Neural progenitor cell (in vitro differentiated cells): ENCODE results near the gene HRCT1. TPM values are rescaled to one million over a fixed set of nuclear protein-coding genes. Genes with fewer than 3 reads are reported as not detected.
A peak's percentile ranks its signal among the peaks of the same experiment; 100 is the strongest.

ENCODE experiments used
- DNase-seq: peaks from one replicate; pipeline ENCODE4 v3.0.0-alpha.2; 2016; ENCODE audit warnings: low spot score
- H2AFZ ChIP-seq: fragments of 200-600 bp; sonication (generic); replicated peaks from 2 replicates; pipeline ENCODE4 v1.6.1; 2016; ENCODE audit warnings: antibody characterized with exemption
- H3F3A ChIP-seq: fragments of 200-600 bp; sonication (generic); 2 replicates; pipeline ENCODE4 v1.6.1; 2016; ENCODE audit warnings: antibody characterized with exemption, low read depth
- H3K27ac ChIP-seq: fragments of 200-600 bp; sonication (generic); 2 replicates; pipeline ENCODE4 v1.5.1; 2016; ENCODE audit warnings: mild to moderate bottlenecking
- H3K27me3 ChIP-seq: fragments of 200-600 bp; sonication (generic); 2 replicates; pipeline ENCODE4 v1.6.1; 2016; ENCODE audit warnings: mild to moderate bottlenecking, moderate library complexity
- H3K36me3 ChIP-seq: fragments of 200-600 bp; sonication (generic); 2 replicates; pipeline ENCODE4 v1.5.1; 2016
- H3K4me1 ChIP-seq: fragments of 200-600 bp; sonication (generic); 2 replicates; pipeline ENCODE4 v1.6.1; 2016; ENCODE audit warnings: mixed run types
- H3K4me2 ChIP-seq: fragments of 200-600 bp; sonication (generic); 2 replicates; pipeline ENCODE4 v1.6.1; 2016
- H3K4me3 ChIP-seq: fragments of 200-600 bp; sonication (generic); 2 replicates; pipeline ENCODE4 v1.5.1; 2016
- H3K79me2 ChIP-seq: fragments of 200-600 bp; sonication (generic); 2 replicates; pipeline ENCODE4 v1.6.1; 2016; ENCODE audit warnings: low read depth
- H3K9ac ChIP-seq: fragments of 200-600 bp; sonication (generic); 2 replicates; pipeline ENCODE4 v1.6.1; 2016
- H3K9me3 ChIP-seq: fragments of 200-600 bp; sonication (generic); 2 replicates; pipeline ENCODE4 v1.5.1; 2016; ENCODE audit warnings: low read depth
- H4K20me1 ChIP-seq: fragments of 200-600 bp; sonication (generic); 2 replicates; pipeline ENCODE4 v1.6.1; 2016; ENCODE audit warnings: low read depth
- H3K27ac Mint-ChIP-seq: 3 replicates; pipeline ENCODE4 v1.8.0; 2021; ENCODE audit warnings: mixed read lengths
- H3K27me3 Mint-ChIP-seq: 2 replicates; pipeline ENCODE4 v1.8.0; 2022; ENCODE audit warnings: low read depth, mild to moderate bottlenecking, inconsistent platforms, moderate library complexity, mixed read lengths; ENCODE audit not compliant: insufficient read depth
- H3K36me3 Mint-ChIP-seq: 3 replicates; pipeline ENCODE4 v1.8.0; 2021; ENCODE audit warnings: mixed read lengths
- H3K4me1 Mint-ChIP-seq: 3 replicates; pipeline ENCODE4 v1.8.0; 2021; ENCODE audit warnings: mixed read lengths
- H3K4me3 Mint-ChIP-seq: 3 replicates; pipeline ENCODE4 v1.8.0; 2021; ENCODE audit warnings: mild to moderate bottlenecking, moderate library complexity, mixed read lengths
- H3K9me3 Mint-ChIP-seq: 3 replicates; pipeline ENCODE4 v1.8.0; 2020; ENCODE audit warnings: mixed read lengths
- CTCF ChIP-seq: fragments of 200-600 bp; sonication (generic); IDR thresholded peaks from 2 replicates; pipeline ENCODE4 v1.5.1; 2017; ENCODE audit warnings: antibody characterized with exemption, mild to moderate bottlenecking
- EZH2 ChIP-seq: fragments of 200-600 bp; sonication (generic); IDR thresholded peaks from 2 replicates; pipeline ENCODE4 v1.6.1; 2017; ENCODE audit warnings: antibody characterized with exemption, mild to moderate bottlenecking, moderate library complexity
- EZH2phosphoT487 ChIP-seq: fragments of 200-600 bp; sonication (generic); IDR thresholded peaks from 2 replicates; pipeline ENCODE4 v1.6.1; 2017; ENCODE audit warnings: antibody characterized with exemption
- total RNA-seq: library from RNA; depleted of rRNA; stranded (reverse); fragments of >200 nt; gene quantifications from 2 replicates; pipeline ENCODE4 v1.2.3, GENCODE V29; 2015; ENCODE audit warnings: low replicate concordance

The HRCT1 gene
- total RNA-seq, 1 donor from 2014 or later, result not detected

DNA sequence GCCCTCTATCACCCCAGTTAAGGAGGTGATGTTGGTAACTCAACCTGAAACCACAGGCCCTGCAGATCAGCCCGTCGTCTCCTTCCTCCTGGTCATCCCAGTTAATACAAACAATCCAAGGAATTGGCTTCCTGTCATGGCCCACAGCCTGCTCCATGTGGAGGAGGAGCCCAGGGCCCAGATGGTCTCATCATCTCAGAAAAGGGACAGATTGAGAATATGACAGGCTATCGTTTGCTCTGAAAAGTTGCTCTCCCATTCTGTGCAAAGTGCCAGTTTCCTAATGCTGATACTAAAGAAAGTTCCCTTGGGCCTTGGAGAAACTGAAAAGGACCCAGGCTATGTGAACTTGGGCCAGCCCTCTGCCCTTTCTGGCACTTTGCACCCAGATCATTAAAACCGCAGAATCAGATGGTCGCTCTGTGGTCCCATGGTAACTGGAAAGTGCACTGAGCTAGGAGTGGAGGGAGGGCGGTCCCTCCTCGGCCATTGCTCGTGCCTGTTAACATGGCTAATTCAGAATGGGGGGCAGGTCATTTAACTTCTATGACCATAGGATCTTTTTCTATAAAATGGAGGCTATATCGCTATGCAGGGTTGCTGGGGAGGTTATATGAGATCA, 2.6 kb downstream of the HRCT1 start:
- Histone ChIP-seq H3K9ac (no peak overlapping the region), H3F3A (peaks cover 11% of the 10 kb centered on the region), H3K4me3 (no peak overlapping the region), H3K4me2 (no peak overlapping the region), H3K27ac (no peak overlapping the region), H2AFZ (peak overlapping the region; percentile 92), H3K4me1 (peaks cover 22% of the 10 kb centered on the region), H4K20me1 (no peaks in the 10 kb centered on the region), H3K36me3 (no peaks in the 10 kb centered on the region), H3K79me2 (no peaks in the 10 kb centered on the region), H3K9me3 (no peaks in the 10 kb centered on the region), H3K27me3 (no peaks in the 10 kb centered on the region)
- peaks cover 53% of the 10 kb centered on the region for H3K4me1 Mint-ChIP-seq
- H3K27me3 Mint-ChIP-seq, result no peaks in the 10 kb centered on the region
- DNase-seq, result no peak
- no peaks in the 10 kb centered on the region for H3K9me3 Mint-ChIP-seq
- H3K27ac Mint-ChIP-seq, result peak overlapping the region; percentile 98
- H3K4me3 Mint-ChIP-seq, result peak overlapping the region; percentile 59
- TF ChIP-seq EZH2 (no peak), CTCF (no peak), EZH2phosphoT487 (no peak)
- H3K36me3 Mint-ChIP-seq, result no peaks in the 10 kb centered on the region

GRCh38 chr9:35909274-35909673, 3.3 kb downstream of the HRCT1 start, which contains the start of gene SPAAR:
Gene SPAAR (plus strand): TSS chr9:35909490. CDS start chr9:35910464, 974 bp downstream.
- Histone ChIP-seq H3K27ac (no peak within 1 kb of the TSS), H3K4me2 (no peak within 1 kb of the TSS), H3F3A (peaks cover 18% of the 10 kb centered on the region), H3K79me2 (no peaks in the 10 kb centered on the region), H3K4me1 (peaks cover 22% of the 10 kb centered on the region), H3K36me3 (no peaks in the 10 kb centered on the region), H4K20me1 (no peaks in the 10 kb centered on the region), H3K27me3 (no peaks in the 10 kb centered on the region), H3K9ac (no peak within 1 kb of the TSS), H3K9me3 (no peaks in the 10 kb centered on the region), H3K4me3 (no peak within 1 kb of the TSS), H2AFZ (peak within 1 kb of the TSS; percentile 92)
- H3K27me3 Mint-ChIP-seq, result no peaks in the 10 kb centered on the region
- no peak for DNase-seq
- no peak for TF ChIP-seq EZH2phosphoT487
- TF ChIP-seq CTCF, result no peak
- no peak for TF ChIP-seq EZH2
- no peaks in the 10 kb centered on the region for H3K36me3 Mint-ChIP-seq
- H3K9me3 Mint-ChIP-seq, result no peaks in the 10 kb centered on the region
- H3K4me3 Mint-ChIP-seq, result peak within 1 kb of the TSS; percentile 59
- peak within 1 kb of the TSS; percentile 98 for H3K27ac Mint-ChIP-seq
- peaks cover 53% of the 10 kb centered on the region for H3K4me1 Mint-ChIP-seq

GRCh38 chr9:35909687-35910612, 3.9 kb downstream of the HRCT1 start:
- no peaks in the 10 kb centered on the region for H3K9me3 Mint-ChIP-seq
- H3K36me3 Mint-ChIP-seq, result no peaks in the 10 kb centered on the region
- Histone ChIP-seq H3K4me1 (peaks cover 22% of the 10 kb centered on the region), H3K36me3 (no peaks in the 10 kb centered on the region), H3K79me2 (no peaks in the 10 kb centered on the region), H3K9me3 (no peaks in the 10 kb centered on the region), H3K27ac (no peak overlapping the region), H3K4me3 (no peak overlapping the region), H4K20me1 (no peaks in the 10 kb centered on the region), H3F3A (peaks cover 24% of the 10 kb centered on the region), H3K9ac (no peak overlapping the region), H2AFZ (peak overlapping the region; percentile 34), H3K4me2 (no peak overlapping the region), H3K27me3 (no peaks in the 10 kb centered on the region)
- no peak overlapping the region for H3K4me3 Mint-ChIP-seq
- DNase-seq, result no peak
- no peaks in the 10 kb centered on the region for H3K27me3 Mint-ChIP-seq
- TF ChIP-seq CTCF (no peak), EZH2phosphoT487 (no peak), EZH2 (no peak)
- H3K27ac Mint-ChIP-seq, result peak overlapping the region; percentile 78
- peaks cover 47% of the 10 kb centered on the region for H3K4me1 Mint-ChIP-seq
